GM20431 (cell line): Measurements from ENCODE around the gene MED12L.
"Not testable (repeated sequence)": the region's sequence is repeated elsewhere in the genome, so short reads cannot be mapped to it uniquely, and the experiment has no call there.

Experiments
- in situ Hi-C: fragments of 300-500 bp; cut with MseI, MboI; formaldehyde crosslinking; loops from one replicate; pipeline ENCODE4 v1.15.0; 2020; ENCODE audit warnings: low sequenced_read_pairs; ENCODE audit not compliant: unreplicated experiment

Gene MED12L, protein sequence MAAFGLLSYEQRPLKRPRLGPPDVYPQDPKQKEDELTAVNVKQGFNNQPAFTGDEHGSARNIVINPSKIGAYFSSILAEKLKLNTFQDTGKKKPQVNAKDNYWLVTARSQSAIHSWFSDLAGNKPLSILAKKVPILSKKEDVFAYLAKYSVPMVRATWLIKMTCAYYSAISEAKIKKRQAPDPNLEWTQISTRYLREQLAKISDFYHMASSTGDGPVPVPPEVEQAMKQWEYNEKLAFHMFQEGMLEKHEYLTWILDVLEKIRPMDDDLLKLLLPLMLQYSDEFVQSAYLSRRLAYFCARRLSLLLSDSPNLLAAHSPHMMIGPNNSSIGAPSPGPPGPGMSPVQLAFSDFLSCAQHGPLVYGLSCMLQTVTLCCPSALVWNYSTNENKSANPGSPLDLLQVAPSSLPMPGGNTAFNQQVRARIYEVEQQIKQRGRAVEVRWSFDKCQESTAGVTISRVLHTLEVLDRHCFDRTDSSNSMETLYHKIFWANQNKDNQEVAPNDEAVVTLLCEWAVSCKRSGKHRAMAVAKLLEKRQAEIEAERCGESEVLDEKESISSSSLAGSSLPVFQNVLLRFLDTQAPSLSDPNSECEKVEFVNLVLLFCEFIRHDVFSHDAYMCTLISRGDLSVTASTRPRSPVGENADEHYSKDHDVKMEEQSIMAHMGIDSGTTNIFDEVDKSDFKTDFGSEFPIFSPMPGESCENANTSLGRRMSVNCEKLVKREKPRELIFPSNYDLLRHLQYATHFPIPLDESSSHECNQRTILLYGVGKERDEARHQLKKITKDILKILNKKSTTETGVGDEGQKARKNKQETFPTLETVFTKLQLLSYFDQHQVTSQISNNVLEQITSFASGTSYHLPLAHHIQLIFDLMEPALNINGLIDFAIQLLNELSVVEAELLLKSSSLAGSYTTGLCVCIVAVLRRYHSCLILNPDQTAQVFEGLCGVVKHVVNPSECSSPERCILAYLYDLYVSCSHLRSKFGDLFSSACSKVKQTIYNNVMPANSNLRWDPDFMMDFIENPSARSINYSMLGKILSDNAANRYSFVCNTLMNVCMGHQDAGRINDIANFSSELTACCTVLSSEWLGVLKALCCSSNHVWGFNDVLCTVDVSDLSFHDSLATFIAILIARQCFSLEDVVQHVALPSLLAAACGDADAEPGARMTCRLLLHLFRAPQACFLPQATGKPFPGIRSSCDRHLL (N-terminal part only)

DNA sequence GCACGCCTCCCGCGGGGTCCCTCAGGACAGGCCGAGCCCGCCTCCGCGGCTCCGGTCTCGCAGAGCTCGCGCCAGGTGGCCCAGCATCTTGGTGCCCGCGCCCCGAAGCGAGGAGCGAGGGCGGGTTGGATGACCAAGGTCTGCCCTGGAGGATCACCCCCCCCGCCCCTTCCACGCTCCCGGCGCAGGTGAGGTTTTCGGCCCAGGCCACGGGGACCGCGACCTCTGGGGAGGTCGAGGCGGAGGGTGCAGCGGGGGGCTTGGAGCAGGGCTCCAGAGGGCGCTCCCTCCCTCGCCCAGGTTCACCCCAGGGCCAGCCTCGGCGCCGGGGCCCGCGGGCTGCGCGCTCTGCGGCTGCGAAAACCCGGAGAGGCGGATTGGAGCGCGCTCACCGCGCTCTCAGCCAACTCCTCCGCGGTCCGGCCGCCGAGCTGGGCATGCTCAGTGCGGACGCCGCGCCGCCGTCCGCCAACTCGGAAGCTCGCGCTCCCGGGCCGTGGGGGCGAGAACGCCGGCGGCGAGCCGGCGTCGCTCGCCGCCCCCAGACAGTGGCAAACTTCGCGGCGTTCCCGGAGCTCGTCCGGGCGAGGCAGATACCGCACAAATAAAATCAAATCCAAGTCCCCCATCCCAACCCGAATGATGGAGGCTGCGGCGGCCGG is at the start of gene MED12L:
Gene MED12L, plus strand, starts transcription at position 438 of the 662 bp plus-strand sequence. CDS start 1,263 bp downstream, outside the sequence.
- in situ Hi-C loops, result no loop called here

DNA sequence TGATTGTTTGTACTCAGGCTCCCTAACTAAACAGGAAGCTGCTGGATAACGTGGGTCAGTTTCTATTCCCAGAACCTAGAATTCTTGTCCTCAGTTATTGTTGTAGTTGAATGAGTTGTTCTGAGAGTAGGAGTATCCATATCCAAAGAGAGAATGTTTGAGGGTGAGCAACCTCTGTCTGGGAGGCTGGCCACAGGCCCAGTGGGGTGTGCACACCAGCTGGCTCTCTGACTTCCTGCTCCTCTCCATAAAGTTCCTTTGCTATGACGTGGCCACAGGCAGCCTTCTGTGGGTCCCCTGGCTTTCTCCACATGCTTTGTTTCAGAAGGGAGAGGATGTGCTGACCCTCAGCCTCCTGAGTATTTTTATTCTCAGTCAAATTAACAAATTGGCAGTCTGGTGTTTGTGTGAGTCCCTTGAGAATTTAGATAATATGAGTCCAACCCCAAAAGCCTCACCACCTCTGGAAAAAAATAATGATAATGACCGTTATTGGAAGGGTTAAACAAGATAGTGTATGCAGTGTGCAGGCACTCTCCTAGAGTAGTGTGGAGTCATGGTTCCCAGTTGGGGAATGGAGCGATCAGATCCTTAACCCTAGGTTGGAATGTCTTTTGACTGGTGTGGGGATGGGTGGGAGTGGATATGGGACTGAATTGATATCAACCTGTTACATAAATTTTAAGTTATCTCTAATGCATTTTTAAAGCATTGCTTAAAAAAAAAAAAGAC is 47.6 kb upstream of the MED12L start:
- in situ Hi-C loops, result no loop called here

DNA sequence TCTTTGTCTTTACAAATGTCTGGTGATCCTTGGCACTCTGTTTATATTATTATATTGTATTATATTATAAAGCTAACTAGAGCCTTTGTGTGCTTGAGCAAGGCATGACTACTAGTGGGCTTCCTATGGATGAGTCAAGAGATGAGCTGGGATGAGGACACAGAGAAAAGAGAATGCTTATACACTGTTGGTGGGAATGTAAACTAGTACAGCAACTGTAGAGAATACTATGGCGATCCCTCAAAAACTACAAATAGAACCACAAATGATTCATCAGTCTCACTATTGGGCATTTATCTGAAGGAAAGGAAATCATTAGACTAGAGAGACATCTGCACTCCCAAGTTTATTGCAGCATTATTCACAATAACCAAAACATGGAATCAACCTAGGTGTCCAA is 40.8 kb upstream of the MED12L start:
- in situ Hi-C loops, result no loop called here

DNA sequence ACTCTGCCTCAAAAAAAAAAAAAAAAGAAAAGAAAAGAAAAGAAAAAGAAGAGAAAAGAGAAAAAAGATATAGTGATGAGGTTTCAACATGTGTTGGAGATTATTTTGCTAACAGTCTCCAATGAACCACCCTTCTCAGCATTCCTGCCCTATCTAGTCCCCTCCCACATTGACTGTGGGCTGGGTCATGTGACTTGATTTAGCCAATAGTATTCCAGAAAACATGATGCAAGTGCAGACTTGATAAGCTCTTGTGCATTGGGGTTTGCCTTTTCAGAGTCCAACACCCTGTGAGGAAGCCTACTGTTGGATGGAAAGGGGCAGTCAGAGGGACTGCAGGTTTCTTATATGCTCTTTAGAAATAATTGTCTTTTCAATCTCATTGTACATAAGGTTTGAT is 37.8 kb upstream of the MED12L start:
- in situ Hi-C loops, result no loop called here

DNA sequence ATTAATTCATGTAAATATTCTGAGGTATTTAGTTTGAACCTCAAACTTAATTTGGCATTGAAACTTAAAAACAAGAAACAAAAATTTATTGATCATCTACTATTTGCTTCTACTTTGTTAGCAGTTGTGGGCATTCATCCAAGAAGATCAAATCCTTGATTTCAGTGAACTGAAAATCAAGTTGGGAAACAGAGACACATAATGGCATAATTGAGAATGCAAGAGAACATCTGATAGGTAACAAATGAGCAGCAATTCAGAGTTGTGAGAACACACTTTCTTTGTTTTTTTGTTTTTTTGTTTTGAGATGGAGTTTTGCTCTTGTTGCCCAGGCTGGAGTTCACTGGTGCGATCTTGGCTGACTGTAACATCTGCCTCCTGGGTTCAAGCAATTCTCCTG is 33.9 kb upstream of the MED12L start:
- in situ Hi-C loops, result no loop called here

DNA sequence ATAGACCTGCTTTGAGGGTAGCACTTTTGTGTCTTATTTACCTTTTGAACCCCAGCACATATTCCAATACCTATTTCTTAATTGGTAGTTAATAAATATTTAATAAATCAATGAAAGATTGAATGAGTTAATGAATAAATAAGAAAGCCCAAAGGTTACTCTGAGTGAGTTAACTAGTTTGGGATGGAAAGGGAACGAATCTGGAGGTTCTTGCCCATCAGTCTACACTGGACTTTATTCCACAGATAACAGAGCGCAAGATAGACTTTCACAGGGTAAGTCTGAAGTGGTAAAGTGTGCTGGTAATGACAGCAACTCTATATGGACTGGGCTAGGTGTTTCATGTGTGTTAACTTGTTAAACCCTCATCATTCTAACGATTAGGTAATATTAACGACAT is 33.1 kb upstream of the MED12L start:
- in situ Hi-C loops, result no loop called here

DNA sequence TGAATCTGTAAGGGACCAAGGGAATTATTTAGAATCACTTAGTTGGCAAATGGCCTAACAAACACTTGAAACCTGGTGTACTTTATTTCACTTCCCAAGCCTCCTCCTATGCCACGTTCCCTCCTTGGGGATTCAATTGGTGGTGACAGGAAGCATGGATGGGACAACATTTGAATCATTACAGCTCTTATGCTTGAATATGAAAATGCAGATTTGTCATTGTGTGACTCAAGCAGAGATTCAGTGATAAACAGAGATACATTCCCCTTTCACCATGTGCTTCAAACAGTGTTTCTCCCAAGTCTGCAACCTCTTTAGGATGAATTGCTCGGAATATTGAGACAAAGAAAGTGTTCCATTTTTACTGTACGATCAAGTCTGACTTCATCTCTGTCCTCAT is 32.7 kb upstream of the MED12L start:
- in situ Hi-C loops, result no loop called here

DNA sequence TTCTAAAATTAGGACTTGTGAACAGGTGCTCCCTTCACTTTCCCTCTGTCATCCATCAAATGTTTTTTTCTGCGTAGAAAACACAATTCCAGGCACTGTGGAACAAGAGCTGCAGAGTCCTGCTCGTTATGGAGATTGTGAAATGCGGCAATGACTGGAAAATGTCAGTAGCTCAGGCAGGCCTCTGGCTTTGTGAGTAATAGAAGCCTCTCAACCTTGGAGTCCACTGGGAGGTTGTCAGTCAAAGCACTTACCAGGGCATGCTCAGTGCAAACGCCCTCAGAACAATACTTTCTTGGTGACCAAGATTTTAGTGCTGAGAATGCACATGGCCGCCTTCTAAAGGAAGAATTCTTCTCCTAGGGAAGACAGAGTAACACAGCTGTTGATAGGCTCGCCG is 26.7 kb upstream of the MED12L start:
- in situ Hi-C loops, result no loop called here

DNA sequence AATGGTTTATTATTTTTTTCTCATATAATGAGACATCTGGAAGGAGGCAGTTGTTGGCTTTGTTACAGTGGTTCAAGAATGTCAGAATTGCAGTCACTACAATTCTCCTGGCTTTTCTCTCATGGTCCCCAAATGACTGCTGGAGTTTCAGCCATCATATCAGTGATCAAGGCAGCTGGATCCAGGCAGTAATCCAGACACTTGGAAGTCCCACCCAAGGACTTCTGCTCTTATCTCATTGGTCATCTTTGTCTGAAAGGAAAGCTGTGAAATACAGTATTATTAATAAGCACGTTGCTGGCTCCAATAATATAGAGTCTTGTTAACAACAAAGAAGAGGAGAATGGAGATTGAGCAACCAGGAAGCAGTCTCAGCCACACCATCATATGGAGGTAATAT is 22.9 kb upstream of the MED12L start:
- in situ Hi-C loops, result no loop called here

DNA sequence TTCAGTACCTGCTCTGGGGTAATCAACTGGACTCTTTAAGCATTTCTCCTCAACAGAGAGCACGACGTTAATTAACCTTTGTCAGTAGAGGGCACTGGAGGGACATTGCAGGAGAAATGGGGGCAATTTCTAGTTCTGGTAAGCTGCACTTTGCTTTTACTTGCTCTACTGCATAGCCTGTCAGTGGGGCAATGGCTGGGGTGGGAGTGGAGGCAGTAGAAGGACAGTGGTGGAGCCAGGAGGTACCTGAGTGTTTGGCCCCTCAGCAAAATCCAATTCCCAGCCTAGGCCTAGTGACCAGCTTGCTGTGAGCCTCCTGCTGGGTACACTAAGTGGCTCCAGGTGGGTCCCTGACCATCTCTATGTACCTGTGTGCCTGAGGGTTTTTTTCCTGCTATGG is 18.3 kb upstream of the MED12L start:
- in situ Hi-C loops, result no loop called here

DNA sequence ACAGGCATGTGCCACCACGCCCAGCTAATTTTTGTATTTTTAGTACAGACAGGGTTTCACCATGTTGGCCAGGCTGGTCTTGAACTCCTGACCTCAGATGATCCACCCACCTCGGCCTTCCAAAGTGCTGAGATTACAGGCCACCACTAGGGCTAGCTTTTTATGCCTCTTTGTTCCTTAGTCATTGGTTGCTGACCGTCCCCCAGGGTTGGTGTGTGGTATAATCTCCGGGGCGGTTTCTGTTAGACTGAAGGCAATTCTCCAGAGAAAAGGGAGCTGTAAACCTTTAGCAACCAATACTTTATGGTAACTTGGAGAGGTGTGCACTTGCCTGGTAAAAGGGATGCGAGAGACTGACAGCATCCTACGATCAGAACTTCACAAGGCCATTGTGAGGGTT is 12.6 kb upstream of the MED12L start:
- in situ Hi-C loops, result not testable (repeated sequence)

DNA sequence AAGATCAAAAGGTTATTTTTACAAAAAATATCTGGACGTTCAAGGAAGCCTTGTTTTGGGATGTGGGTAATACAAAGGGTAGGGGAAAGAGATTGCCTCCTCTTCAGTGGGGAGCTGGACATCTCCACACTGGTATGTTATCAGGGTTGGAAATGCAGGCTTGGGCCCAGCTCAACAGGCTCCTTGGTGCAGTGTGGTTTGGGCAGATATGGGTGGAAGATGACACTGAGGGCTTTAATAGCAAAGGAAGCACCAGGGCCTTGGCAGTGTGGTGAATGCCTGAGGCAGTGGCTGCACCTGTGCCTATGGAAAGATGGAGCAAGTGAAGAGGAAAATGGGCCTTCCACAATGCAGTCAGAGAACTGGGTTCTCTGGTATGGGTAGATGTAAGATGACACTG is 11.2 kb upstream of the MED12L start:
- in situ Hi-C loops, result no loop called here

DNA sequence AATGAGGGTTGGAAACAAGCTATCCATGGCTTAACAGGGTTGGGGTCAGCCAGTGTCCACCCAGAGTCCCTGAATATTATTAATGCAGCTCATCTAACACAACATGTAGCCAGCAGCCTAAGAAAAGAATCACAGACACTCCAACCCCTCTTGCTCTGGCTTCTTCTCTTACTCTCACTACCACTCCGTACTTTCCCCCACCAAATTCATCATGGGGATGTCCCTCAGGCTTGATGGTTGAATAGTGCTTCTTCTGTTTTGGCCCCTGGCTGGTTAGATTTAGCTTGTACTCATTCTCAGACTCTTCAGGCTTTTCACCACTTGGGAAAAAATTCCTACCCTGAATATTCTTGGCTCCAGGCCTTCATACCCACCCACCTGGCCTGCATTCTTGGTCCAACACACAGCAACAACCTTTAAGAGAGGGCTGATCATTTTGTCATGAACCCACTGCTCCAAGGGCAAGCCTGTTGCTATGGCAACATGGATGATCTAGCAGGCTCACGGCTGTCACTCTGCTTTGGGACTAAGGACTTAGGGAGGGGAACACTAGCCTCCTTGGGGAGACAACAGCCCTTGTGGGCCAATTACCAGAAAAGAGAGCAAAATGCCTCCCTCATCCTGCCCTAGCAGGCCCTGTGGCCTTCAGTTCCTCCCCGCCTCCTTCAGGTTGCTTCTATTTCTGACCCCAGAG is 9.4 kb upstream of the MED12L start:
- in situ Hi-C loops, result no loop called here

DNA sequence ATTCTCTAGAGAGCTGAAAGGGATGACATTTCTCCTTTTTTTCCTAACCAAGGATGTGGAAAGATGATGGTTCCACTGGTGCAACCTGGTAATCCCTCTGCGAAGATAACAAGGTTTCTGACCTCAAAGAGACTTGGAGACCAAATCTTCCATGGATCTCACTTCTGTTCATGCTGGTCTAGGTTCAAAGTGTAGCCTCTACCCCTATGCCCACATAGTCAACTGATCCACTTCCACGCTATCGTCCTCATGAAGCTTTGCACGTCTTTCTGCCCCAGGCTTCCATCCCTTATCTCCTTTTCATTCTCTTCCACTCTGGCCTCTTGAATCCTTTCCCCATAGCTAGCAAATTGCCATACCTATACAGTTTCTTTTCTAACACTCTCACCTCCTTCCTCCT is 8.8 kb upstream of the MED12L start:
- in situ Hi-C loops, result no loop called here

DNA sequence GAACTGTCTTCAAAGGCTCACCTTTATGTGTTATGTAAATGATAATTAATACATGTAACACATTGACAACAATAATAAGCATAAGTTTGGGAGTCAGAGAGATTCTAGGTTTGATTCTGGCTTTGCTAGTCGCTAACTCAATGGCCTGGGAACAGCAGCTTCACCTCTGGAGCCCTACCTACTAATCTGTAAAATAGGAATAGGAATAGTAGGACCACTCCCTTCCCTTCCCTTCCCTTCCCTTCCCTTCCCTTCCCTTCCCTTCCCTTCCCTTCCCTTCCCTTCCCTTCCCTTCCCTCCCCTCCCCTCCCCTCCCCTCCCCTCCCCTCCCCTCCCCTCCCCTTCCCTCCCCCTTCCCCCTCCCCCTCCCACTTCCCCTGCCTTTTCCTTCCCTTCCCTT is 4.4 kb upstream of the MED12L start:
- in situ Hi-C loops, result not testable (repeated sequence)

DNA sequence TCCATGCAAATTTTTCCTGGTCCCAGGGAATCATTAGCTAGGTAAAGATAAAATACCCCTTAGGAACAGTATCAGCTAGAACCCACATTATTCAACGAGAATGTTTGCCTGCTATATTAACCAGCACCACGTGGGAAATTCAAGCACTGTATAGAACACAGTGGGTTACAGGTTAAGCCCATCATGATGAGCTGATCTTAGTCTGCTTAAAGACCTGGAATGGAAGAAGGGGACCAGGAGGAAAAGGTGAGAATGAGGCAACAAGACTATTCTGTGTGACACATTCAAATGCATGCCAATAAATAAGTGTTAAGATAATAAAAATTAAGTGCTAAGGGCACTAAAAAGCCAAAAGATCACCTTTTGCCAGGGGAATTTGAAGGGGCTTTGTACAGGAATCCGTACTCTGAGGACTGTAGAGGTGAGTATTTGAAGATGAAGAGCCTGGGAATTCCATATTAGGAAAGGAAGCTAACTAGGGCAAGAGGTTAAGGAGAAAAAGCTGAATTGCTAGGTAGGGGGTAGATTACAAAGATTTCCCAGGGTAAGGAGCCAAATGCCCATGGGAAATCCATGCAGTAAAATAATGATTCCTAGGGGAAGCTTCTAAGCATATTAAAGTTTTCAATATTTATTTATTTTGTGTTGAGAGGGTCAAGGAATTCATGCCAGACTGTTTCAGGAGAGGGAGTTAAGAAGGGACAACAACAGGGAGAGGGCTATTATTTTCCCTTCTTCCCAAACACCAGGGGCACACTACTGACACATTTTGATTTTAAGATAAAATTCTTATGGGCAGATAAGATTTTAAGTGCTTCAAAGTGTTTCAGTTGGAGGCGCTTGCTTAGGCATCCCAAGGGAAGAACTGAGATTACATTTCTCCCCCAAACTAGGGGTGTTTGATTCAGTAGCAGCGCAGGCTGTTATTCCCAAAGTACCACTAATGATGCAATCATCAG is 2.3 kb upstream of the MED12L start:
- in situ Hi-C loops, result no loop called here

DNA sequence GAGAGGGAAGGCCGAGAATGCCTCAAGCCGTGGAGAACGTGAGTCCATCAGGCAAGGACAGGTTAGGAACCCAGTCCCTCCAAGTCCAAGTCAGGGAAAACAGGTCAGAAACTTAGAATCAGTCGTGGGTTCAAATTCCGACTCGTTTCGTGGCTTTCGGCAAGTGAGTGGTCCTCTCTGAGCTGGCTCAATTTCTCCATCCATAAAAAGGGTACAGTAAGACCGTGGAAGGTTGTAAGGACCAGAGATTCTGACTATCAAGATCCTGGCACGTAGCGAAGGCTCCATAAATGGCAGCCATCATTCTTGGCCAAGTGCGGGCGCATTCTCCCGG is 604 bp upstream of the MED12L start:
- in situ Hi-C loops, result no loop called here

DNA sequence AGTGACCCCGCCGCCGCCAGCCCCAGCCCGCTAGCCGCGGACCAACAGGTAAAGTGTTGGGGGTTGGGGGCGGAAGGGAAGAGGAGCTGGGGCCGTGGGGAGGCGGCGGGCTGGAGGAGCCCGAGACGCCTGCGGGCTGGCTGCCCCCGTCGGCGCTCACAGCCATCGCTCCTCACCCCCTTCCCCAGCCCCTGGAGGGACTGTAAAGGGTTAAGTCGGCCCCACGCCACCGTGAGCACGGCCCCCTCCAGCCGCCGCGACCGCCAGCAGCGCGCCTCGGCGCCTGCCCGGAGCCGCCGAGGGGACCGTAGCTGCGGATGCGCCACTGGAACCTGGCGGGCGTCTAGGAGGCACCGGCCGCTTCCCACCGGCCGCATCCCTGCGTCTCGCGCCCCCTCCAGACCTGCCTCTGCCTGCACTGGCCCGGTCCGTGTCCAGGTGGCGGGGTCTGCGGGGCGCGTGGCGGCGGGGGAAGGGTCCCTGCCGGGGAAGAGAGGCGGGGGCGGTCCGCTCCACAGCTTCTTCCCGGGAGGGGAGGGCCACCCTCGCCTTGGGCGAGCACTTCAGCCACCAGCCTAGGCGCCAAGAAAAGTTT is 522 bp downstream of the MED12L start:
- in situ Hi-C loops, result no loop called here
